CD4-positive, alpha-beta T cell treated with Interleukin-17A for 4 hours (primary cell): Measurements from ENCODE around the gene TRDN.
"Not testable (repeated sequence)": the region's sequence is repeated elsewhere in the genome, so short reads cannot be mapped to it uniquely, and the experiment has no call there.

Experiments used
- DNase-seq: peaks from one replicate; pipeline ENCODE4 v3.0.0-alpha.2; 2020; ENCODE audit warnings: mixed read lengths

Gene TRDN

GRCh38 chr6:123240626-123241025, 396.1 kb downstream of the TRDN start:
- DNase-seq = no peak

DNA sequence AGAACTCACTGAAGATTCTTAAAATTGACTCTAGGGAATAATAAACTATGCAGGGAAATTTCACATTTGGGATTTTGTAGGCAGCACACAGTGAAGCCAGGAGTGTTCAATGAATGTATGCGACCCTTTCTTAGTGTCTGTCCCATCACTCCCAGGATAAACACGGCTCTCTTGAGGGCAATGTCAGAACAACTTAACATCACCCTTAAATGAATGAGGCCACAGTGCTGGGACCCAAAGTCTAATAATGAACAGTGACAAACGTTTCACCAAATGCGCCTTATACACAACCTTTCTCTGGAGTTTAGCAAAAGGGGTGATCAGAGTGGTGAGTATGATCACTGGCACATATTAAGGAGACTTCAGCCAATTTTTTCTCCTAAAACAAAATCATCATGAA, 403.4 kb downstream of the TRDN start:
- DNase-seq = no peak

- DNase-seq = not testable (repeated sequence)
Measured at GRCh38 chr6:123227789-123228188, 409.0 kb downstream of the TRDN start.

DNA sequence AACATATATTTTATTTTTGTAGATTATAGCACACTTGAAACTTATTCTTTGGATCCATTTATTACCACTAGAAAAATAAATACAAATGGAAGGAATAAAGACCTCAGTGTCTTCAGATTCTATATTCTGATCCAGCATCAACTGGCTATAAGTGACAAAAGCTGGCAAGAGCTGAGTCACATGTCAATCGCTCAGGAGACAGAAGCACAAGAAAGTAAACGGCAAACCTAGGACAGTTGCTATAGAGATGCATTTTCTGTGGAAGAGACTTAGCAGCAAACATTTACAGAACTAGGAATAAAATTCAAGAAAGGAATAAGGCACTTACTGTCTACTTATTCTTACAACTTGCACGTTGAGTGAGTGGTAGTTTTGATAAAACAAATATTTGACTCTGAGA, 410.4 kb downstream of the TRDN start:
- no peak for DNase-seq

- no peak for DNase-seq
Measured at GRCh38 chr6:123224077-123224476, 412.7 kb downstream of the TRDN start.

DNA sequence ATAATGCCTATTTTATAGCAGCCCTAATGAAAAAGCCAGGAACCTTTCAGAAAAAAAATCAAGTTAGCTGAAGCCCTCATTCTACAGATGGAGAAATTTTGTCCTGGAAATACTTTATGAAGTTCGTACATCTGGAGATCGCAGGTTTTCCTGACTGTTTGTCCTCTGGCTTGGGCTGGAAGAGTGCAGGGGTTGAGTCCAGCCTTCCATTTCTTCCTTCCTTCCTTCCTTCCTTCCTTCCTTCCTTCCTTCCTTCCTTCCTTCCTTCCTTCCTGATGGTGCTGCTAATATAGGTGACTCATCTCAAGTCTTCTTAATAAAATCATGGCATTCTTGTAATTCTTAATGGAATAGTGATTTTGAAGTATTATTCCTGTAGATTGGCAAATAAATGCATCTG, 413.3 kb downstream of the TRDN start:
- no peak for DNase-seq

GRCh38 chr6:123215211-123215610, 421.5 kb downstream of the TRDN start:
- DNase-seq = no peak

DNA sequence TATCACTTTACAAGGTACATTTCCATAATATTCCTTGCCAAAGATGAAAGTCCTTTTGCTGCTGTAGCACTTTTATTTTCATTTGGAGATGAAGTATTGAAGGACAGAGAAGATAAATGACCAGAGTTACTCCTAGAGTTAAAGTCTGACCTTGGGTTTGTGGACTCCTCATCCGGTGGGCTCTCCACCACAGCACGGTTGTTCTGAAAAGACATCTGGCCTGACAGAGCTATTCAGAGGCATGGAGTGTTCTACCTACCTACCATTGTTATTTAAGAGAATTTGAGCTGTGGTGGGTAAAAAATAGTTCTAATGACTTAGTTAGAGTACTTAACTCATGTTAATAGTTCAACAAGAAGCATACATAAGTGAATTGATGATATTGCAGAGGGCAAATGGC, 422.3 kb downstream of the TRDN start:
- no peak for DNase-seq

- DNase-seq = no peak
Measured at GRCh38 chr6:123213921-123214320, 422.8 kb downstream of the TRDN start.

DNA sequence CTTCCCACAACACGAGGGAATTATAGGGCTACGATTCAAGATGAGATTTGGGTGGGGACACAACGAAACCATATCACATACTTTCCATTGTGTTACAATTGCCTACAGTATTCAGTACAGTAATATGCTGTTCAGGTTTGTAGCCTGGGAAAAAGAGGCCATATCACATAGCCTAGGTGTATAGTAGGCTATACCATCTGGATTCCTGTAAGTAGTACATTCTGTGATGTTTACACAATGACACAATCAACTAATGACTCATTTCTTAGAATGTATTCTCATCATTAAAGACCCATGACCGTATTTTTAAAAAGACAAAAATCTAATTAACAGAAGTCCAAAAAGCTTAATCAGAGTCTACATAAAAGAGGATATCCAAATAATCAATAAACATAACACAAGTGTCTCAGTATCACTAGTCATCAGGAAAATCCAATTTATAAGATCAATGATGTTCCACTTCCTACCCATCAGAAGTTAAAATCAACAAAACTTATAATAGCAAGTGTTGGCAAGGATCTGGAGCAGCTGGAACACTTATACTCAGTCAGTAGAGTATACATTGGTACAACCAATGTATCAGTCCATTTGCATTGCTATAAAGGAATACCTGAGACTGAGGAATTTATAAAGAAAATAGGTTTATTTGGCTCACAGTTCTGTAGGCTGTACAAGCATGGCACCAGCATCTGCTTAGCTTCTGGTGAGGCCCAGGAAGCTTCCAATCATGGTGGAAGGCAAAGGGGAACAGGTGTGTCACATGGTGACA, 424.8 kb downstream of the TRDN start:
- no peak for DNase-seq

DNA sequence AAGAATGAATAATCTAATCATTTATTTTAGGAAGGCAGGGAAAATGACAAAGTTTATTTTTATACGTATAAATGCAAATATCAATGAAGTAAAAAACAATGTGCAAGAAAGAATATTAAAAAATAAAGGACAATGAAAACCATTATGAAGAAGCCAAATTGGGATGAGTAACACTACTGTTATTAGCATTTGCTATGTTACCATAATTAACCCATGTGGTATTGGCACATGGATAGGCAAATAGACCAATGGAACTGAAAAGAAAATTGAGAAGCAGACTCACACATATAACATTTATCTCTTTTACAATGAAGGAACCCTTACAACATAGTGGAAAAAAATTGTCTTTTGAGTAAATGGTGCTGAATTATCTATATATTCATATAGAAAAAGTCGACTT, 426.1 kb downstream of the TRDN start:
- DNase-seq = no peak

- no peak for DNase-seq
Measured at GRCh38 chr6:123207967-123208510, 428.7 kb downstream of the TRDN start.

DNA sequence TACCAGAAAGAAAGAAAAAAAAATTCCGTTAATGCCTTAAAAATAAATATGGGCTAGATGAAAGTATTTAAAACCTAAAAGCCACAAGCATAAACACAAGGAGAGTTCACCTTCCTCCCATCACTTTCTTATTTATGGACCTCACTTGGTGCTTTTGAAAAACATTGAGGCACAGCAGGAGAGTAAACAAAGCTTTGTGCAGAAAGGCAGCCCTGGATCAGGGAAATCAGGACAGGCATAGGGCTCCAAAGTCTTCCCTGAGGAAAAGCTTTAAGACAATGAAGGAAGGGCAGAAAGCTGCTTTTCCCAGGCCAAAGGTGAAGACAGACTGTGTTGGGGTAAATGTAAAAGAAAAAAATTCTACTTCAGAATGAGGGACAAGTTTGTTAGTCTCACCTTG, 432.8 kb downstream of the TRDN start:
- DNase-seq = no peak

DNA sequence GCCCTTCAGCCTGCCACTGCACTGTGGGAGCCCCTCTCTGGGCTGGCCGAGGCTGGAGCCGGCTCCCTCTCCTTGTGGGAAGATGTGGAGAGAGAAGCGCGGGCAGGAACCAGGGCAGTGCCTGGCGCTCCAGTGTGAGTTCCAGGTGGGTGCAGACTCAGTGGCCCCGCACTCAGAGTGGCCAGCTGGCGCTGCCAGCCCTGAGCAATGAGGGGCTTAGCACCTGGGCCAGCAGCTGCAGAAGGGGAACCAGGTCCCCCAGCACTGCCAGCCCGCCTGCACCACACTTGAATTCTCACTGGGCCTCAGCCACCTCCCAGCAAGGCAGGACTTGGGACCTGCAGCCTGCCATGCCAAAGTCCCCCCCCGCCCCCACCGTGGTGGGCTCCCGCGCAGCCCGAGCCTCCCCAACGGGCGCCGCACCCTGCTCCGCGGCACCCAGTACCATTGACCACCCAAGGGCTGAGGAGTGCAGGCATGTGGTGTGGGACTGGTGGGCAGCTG, 434.8 kb downstream of the TRDN start:
- DNase-seq = no peak

DNA sequence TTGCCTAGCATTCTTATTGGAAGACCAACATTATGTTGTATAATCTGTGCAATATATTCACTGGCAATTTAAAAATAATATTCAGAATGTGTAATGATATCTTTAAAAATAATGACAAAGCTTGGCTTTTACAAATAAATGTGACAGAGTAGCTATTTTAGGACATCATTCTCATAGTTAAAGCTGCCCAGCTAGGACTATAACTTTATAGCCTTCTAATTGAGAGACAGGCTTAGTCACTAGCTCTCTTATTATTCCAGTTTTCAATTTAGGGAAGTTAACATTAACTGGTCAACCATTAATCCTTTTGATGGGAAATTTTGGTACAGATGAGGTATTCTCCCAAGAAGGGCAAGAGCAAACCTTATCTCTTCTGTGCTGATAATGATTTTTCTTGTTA, 443.5 kb downstream of the TRDN start:
- no peak for DNase-seq

DNA sequence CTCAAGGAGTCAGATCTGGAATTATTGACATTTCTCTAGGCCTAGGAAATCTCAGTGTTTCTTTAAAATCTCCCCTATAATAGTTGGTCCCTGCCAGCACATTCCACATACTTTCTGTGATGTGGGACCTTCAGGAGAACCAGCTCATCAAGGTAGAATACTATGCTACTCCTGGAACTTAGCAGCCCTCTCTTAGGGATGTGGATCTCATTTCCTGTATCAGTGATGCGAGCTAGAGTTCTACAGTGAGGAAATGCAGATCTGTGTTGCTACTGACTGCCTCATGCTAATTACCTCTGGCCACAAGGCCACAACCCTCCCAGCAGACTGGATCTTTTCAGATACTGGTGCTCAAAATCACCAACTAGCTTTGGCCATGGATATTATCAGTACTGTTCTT, 446.9 kb downstream of the TRDN start:
- no peak for DNase-seq

- DNase-seq = no peak
Measured at GRCh38 chr6:123182998-123183397, 453.8 kb downstream of the TRDN start.

GRCh38 chr6:123176706-123177105, 460.0 kb downstream of the TRDN start:
- no peak for DNase-seq

- no peak for DNase-seq
Measured at GRCh38 chr6:123171341-123172115, 465.2 kb downstream of the TRDN start.

- no peak for DNase-seq
Measured at GRCh38 chr6:123169774-123170095, 467.0 kb downstream of the TRDN start.

DNA sequence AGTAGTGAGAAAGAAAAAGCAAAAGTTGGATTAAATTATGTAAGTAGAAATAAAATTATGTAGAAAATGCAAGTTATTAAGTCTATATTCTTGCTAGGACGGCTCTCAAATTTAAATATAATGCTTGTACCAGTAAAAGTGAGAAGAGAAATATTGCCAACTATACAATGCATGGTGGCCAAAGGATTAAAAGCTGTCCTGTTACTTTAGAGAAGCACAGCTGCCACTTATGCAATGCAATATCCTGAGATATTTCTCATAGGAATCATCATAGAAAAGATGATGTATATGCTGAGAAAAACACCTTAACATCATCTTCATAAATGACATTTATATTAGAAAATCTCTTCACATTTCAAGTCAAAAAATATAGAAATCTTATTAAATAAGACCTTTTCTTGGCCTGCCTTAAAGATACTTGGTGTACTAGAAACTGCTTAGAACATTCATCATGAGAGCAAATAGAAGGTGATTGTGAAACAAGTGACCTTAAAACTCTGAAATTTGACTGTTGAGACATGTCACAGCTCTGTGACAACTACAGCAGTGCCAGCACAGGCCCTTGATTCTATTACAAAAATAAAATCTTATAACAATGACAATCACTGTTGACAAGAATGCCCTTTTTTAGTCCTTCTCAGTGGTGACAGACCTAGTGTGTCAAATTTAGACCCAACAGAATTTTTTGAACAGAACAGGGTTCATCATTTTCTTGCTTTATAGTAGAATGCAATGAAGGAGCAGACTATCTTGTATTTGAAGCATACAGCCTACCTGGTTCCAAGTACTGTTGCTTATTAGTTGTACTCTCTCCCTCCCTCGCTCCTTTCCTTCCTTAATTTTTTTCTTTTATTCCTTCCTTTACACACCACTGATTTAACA, 467.6 kb downstream of the TRDN start:
- DNase-seq = no peak

- DNase-seq = no peak
Measured at GRCh38 chr6:123168466-123168865, 468.3 kb downstream of the TRDN start.
